Endodermal cell (in vitro differentiated cells): Measurements from ENCODE around the gene ADGRD1. TPM values are rescaled to one million over a fixed set of nuclear protein-coding genes. Genes with fewer than 3 reads are reported as not detected.

Experiments used
- DNase-seq: peaks from one replicate; pipeline ENCODE4 v3.0.0-alpha.2; 2017
- H3K27ac ChIP-seq: 2 replicates; pipeline ENCODE4 v1.5.1; 2013; ENCODE audit warnings: mild to moderate bottlenecking, low read depth, low read length, moderate library complexity
- H3K27me3 ChIP-seq: 2 replicates; pipeline ENCODE4 v1.6.1; 2013; ENCODE audit warnings: mild to moderate bottlenecking, low read length, moderate library complexity; ENCODE audit not compliant: insufficient read depth, control insufficient read depth, poor library complexity, severe bottlenecking
- H3K36me3 ChIP-seq: 2 replicates; pipeline ENCODE4 v1.7.0; 2013; ENCODE audit warnings: mild to moderate bottlenecking, low read length, moderate library complexity; ENCODE audit not compliant: control insufficient read depth, insufficient read depth
- H3K4me1 ChIP-seq: one replicate; pipeline ENCODE4 v1.7.0; 2013; ENCODE audit warnings: low read length; ENCODE audit not compliant: control insufficient read depth, insufficient read depth
- H3K4me3 ChIP-seq: 2 replicates; pipeline ENCODE4 v1.5.1; 2013; ENCODE audit warnings: mild to moderate bottlenecking, low read length, moderate library complexity
- H3K9ac ChIP-seq: 2 replicates; pipeline ENCODE4 v1.6.1; 2013; ENCODE audit warnings: mild to moderate bottlenecking, low read length, moderate library complexity; ENCODE audit not compliant: poor library complexity, severe bottlenecking; ENCODE audit errors: extremely low read depth
- H3K9me3 ChIP-seq: 2 replicates; pipeline ENCODE4 v1.6.1; 2013; ENCODE audit warnings: mild to moderate bottlenecking, low read length, moderate library complexity; ENCODE audit not compliant: control insufficient read depth
- H3K27ac Mint-ChIP-seq: 2 replicates; pipeline ENCODE4 v1.8.0; 2020; ENCODE audit warnings: mixed read lengths
- H3K27me3 Mint-ChIP-seq: 2 replicates; pipeline ENCODE4 v1.8.0; 2021; ENCODE audit warnings: mild to moderate bottlenecking, mixed read lengths; ENCODE audit not compliant: insufficient read depth
- H3K36me3 Mint-ChIP-seq: 2 replicates; pipeline ENCODE4 v1.8.0; 2020; ENCODE audit warnings: low read depth, mixed read lengths
- H3K4me1 Mint-ChIP-seq: 2 replicates; pipeline ENCODE4 v1.8.0; 2020; ENCODE audit warnings: mixed read lengths
- H3K4me3 Mint-ChIP-seq: 2 replicates; pipeline ENCODE4 v1.8.0; 2020; ENCODE audit warnings: mild to moderate bottlenecking, moderate library complexity, mixed read lengths
- H3K9me3 Mint-ChIP-seq: 2 replicates; pipeline ENCODE4 v1.8.0; 2020; ENCODE audit warnings: mild to moderate bottlenecking, mixed read lengths
- WGBS, 2 experiments: methylation state at CpG; one replicate each; pipeline versions ENCODE4 v1.1.5 to v1.1.7; 2013; ENCODE audit warnings: missing lambda C conversion rate in 2 of 2, mixed read lengths in 1 of 2; ENCODE audit not compliant: insufficient coverage in 1 of 2, insufficient read length in 1 of 2; 5-methylcytosine and 5-hydroxymethylcytosine counted together
- total RNA-seq, 2 donors: library from RNA; stranded (reverse); fragmentation: NEBNext Ultra II Directional in 1 of 2; extraction: Animal tissue kit (Norgen Biotek cat#: 25700) in 1 of 2; gene quantifications; 2 replicates in 1 of 2; 3 replicates in 1 of 2; pipeline ENCODE4 v1.2.1, GENCODE V29; 2021
- TF ChIP-seq, protein P1 (sequence below): fragments of 200-600 bp; sonication (generic); conservative IDR thresholded peaks from 2 replicates; pipeline ENCODE4 v1.5.0; 2021; ENCODE audit warnings: antibody characterized with exemption, mild to moderate bottlenecking

ADGRD1 gene
- total RNA-seq, 2 donors from 2014 or later: 1.3 to 2.9 TPM

DNA sequence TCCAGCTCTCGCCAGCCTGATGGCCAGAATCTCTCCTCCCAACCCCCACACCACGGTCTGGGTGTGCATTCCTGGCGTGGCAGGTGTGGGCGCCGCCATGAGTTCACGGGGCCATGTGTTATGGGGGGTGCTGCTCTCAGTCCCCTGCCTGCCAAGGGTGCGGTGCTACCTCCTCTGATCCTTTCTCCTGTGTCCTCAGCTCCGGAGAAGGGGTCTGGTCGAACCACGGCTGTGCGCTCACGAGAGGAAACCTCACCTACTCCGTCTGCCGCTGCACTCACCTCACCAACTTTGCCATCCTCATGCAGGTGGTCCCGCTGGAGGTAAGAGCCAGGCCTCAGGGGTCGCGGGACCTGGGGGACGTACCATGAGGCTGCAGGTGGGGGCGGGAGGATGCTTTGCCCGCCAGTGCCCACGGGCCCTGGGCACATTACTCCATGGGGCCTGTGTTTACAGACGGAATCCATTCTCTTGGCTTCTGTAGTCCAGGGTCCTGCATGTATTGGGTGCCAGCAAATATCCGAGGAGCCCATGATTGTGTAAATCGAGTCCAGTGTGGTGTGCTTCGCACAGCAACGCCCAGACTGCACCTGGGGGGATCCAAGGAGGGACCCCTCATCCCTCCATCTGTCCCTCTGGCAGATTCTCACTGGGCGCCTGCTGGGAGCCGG is 130.8 kb downstream of the ADGRD1 start:
- no peaks in the 10 kb centered on the region for H3K27me3 Mint-ChIP-seq
- no peak overlapping the region for H3K9ac ChIP-seq
- DNase-seq: peak; percentile 39
- no peaks in the 10 kb centered on the region for H3K4me1 ChIP-seq
- no peaks in the 10 kb centered on the region for H3K9me3 ChIP-seq
- H3K4me3 ChIP-seq: no peak overlapping the region
- H3K4me3 Mint-ChIP-seq: no peak overlapping the region
- WGBS, 2 experiments: 89 to 94% methylated on average over 20 to 28 of the region's 28 CpGs
- H3K27ac Mint-ChIP-seq: no peak overlapping the region
- no peaks in the 10 kb centered on the region for H3K4me1 Mint-ChIP-seq
- no peaks in the 10 kb centered on the region for H3K27me3 ChIP-seq
- no peak overlapping the region for H3K27ac ChIP-seq
- no peaks in the 10 kb centered on the region for H3K36me3 ChIP-seq
- peaks cover 6% of the 10 kb centered on the region for H3K9me3 Mint-ChIP-seq
- no peaks in the 10 kb centered on the region for H3K36me3 Mint-ChIP-seq
- TF ChIP-seq, protein P1, sequence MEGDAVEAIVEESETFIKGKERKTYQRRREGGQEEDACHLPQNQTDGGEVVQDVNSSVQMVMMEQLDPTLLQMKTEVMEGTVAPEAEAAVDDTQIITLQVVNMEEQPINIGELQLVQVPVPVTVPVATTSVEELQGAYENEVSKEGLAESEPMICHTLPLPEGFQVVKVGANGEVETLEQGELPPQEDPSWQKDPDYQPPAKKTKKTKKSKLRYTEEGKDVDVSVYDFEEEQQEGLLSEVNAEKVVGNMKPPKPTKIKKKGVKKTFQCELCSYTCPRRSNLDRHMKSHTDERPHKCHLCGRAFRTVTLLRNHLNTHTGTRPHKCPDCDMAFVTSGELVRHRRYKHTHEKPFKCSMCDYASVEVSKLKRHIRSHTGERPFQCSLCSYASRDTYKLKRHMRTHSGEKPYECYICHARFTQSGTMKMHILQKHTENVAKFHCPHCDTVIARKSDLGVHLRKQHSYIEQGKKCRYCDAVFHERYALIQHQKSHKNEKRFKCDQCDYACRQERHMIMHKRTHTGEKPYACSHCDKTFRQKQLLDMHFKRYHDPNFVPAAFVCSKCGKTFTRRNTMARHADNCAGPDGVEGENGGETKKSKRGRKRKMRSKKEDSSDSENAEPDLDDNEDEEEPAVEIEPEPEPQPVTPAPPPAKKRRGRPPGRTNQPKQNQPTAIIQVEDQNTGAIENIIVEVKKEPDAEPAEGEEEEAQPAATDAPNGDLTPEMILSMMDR: no peak

DNA sequence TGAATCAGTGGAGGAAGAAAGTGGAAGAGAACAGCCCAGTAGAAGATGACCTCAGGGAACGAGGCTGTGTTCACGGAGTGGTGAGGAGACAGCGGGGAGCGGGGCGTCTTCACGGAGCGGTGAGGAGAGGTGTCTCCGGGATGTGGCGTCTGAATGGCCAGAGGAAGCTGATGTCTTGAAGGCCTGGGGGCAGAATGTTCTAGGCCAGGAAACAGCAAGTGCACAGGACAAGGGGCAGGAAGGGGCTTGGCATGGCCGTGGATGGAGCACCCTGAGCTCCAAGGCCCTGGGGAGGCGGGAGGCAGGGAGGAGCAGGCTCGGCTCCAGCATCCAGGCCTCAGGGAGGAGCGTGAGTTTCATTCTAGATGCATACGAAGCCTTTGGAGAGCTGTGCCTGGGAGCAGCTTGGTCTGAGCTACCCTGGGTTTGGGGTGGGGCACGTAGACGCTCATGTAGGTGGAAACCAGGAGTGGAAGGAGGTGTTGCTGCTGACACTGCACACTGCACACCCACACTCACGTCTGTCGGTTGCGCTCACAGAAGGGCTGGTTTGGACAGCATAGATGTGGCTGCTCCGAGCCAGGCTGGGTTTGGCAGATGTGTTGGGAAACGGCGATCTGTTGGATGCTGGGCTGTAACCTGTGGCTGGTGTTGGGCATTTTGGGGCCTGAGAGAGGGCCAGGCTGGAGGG is 131.6 kb downstream of the ADGRD1 start:
- Histone ChIP-seq H3K9me3 (no peaks in the 10 kb centered on the region), H3K4me3 (no peak overlapping the region), H3K36me3 (no peaks in the 10 kb centered on the region), H3K27me3 (no peaks in the 10 kb centered on the region), H3K27ac (no peak overlapping the region), H3K9ac (no peak overlapping the region), H3K4me1 (no peaks in the 10 kb centered on the region)
- H3K36me3 Mint-ChIP-seq: no peaks in the 10 kb centered on the region
- no peak overlapping the region for H3K27ac Mint-ChIP-seq
- H3K27me3 Mint-ChIP-seq: no peaks in the 10 kb centered on the region
- TF ChIP-seq, protein P1: no peak
- peaks cover 4% of the 10 kb centered on the region for H3K9me3 Mint-ChIP-seq
- H3K4me1 Mint-ChIP-seq: no peaks in the 10 kb centered on the region
- no peak overlapping the region for H3K4me3 Mint-ChIP-seq
- DNase-seq: peak; percentile 41
- WGBS, 2 experiments: 85 to 88% methylated on average over 14 to 22 of the region's 22 CpGs

DNA sequence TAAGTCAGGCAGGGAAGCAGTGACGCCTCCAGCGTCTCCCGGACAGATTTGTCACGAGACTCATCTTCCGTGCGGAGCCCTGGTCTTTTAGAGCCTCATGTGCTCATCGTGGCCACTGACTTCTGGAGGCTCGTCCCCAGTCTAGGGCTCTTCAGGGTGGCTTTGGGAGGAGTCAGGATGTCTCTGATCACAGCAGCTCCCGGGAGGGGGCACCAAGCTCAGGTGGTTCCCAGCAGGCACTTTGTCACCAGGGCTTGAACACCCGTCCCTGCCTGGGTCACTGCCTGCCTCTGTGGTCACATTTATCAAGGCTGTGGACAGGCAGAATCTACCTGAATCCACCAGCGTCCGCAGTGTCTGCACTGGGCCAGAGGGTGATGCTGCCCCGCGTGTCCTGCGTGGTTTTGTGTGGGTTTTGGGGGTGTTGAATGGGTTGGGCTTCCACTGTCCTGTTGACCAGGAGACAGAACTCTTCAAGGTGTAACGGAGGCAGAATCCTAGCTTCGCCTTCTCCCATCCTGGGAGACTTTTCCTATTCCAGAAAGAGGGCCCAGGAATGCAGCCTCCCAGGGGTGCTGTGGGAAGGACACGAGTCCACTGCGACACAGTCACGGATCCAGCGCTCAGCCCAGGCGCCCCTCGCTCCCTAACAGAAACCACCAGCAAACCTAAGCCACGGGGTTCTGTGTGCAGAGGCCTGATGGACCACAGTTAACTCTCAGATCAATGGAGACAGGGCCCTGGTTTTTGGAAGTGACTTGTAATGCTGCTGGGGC is 132.3 kb downstream of the ADGRD1 start:
- Mint-ChIP-seq H3K4me3 (no peak overlapping the region), H3K36me3 (no peaks in the 10 kb centered on the region), H3K27me3 (no peaks in the 10 kb centered on the region), H3K4me1 (no peaks in the 10 kb centered on the region), H3K27ac (no peak overlapping the region), H3K9me3 (no peaks in the 10 kb centered on the region)
- Histone ChIP-seq H3K4me1 (no peaks in the 10 kb centered on the region), H3K9me3 (no peaks in the 10 kb centered on the region), H3K36me3 (no peaks in the 10 kb centered on the region), H3K27me3 (no peaks in the 10 kb centered on the region), H3K27ac (no peak overlapping the region), H3K4me3 (no peak overlapping the region), H3K9ac (no peak overlapping the region)
- WGBS, 2 experiments: 93 to 94% methylated on average over 7 to 24 of the region's 24 CpGs
- TF ChIP-seq, protein P1: no peak
- peak; percentile 39 for DNase-seq
